Astrocyte of the cerebellum (primary cell): ENCODE measurements around the gene GTSF1L.

ENCODE experiments used
- DNase-seq: peaks from one replicate; pipeline ENCODE4 v3.0.0-alpha.2; 2011; ENCODE audit warnings: low read depth
- H3K4me3 ChIP-seq: 2 replicates; pipeline ENCODE4 v1.5.1; 2011; ENCODE audit warnings: mild to moderate bottlenecking, low read depth, low read length, moderate library complexity
- in situ Hi-C: cut with HindIII; loops from 2 replicates; pipeline ENCODE4 v1.10.0; 2017; ENCODE audit warnings: low sequenced_read_pairs
- TF ChIP-seq, protein P1 (sequence below): IDR thresholded peaks from 2 replicates; pipeline ENCODE4 v1.5.1; 2012; ENCODE audit warnings: low read length, low read depth, moderate library complexity, mild to moderate bottlenecking; ENCODE audit errors: missing control alignments

Gene GTSF1L

DNA sequence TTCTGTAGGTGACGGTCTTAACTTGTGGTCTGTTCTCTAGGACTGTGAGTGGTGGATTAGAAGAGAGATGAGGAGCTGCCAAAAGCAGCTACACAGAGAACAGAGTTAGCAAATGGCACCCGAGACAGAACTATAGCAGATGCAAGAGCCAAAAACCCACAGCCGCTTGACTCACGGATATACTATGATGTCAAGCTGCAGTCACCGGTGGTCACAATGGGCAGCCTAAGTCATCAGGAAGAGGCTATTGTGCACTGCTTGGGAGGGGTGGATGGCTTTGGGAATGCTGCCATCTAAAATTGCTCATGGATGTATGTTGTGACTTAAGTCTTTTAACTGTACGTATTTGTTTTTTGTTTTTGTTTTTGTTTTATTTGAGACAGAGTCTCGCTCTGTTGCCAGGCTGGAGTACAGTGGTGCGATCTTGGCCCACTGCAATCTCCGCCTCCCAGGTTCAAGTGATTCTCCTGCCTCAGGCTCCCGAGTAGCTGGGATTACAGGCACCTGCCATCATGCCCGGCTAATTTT is at the start of gene GTSF1L:
TSS of gene GTSF1L (minus strand) at position 192 of the 528 bp plus-strand sequence. CDS start 308 bp downstream, outside the sequence.
- TF ChIP-seq, protein P1, sequence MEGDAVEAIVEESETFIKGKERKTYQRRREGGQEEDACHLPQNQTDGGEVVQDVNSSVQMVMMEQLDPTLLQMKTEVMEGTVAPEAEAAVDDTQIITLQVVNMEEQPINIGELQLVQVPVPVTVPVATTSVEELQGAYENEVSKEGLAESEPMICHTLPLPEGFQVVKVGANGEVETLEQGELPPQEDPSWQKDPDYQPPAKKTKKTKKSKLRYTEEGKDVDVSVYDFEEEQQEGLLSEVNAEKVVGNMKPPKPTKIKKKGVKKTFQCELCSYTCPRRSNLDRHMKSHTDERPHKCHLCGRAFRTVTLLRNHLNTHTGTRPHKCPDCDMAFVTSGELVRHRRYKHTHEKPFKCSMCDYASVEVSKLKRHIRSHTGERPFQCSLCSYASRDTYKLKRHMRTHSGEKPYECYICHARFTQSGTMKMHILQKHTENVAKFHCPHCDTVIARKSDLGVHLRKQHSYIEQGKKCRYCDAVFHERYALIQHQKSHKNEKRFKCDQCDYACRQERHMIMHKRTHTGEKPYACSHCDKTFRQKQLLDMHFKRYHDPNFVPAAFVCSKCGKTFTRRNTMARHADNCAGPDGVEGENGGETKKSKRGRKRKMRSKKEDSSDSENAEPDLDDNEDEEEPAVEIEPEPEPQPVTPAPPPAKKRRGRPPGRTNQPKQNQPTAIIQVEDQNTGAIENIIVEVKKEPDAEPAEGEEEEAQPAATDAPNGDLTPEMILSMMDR, result no peak
- peak; percentile 46 for DNase-seq
- in situ Hi-C loops, result no loop called here
- H3K4me3 ChIP-seq, result no peak within 1 kb of the TSS

DNA sequence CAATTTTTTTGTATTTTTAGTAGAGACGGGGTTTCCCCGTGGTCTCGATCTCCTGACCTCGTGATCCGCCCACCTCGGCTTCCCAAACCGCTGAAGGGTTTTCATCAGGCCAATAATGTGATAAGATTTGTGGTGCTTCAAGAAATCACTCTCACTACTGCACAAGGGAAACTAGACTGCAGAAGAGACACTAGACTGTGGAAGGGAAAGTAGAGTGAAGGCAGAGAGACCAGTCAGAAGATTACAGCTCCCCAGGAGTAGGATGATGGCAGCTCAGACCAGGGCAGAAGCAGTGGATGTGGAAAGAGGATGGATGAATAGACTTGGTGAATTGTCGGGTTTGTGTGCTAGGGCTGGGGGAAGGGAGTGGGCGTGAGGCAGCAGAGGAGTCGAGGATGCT is 48.0 kb upstream of the GTSF1L start:
- H3K4me3 ChIP-seq, result no peak overlapping the region
- no peak for DNase-seq
- in situ Hi-C loops, result loop anchor here (25.0 kb wide), 1 partner anchor 313 kb away; no protein-coding TSS in a partner anchor
- TF ChIP-seq, protein P1, result no peak

DNA sequence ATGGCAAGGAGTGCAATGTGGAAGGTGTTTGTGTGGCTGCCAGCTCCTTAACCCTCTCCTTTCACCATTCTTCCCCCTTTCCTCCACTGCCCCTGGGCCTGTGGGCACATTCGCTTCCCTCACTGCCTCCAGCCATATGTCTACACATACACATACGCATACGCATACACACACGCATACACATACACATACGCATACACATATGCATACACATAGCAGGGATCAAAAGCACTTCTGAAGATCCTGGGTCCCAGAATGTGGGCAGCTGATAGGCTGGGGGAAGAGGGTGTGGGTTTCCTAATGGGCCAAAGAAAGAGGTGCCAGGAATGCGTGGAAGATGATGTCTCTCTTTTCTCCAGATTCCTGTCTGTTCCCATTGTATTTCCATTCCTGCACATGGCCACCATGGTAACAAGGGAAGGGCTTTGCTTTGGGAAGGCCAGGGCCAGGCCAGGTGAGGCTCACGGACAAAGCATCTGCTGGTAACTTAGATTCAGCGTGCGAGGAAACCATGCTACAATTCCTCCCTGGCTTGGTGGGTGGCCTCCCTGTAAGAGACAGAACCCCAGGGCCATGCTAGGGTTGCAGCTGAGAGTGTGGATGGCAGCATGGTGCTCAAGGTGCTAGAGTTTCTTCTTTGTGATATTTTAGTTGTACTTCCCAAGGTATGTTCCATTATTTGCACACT is 44.8 kb upstream of the GTSF1L start:
- H3K4me3 ChIP-seq, result no peak overlapping the region
- TF ChIP-seq, protein P1, result no peak
- no peak for DNase-seq
- in situ Hi-C loops, result loop anchor here (25.0 kb wide), 1 partner anchor 316 kb away; no protein-coding TSS in a partner anchor

DNA sequence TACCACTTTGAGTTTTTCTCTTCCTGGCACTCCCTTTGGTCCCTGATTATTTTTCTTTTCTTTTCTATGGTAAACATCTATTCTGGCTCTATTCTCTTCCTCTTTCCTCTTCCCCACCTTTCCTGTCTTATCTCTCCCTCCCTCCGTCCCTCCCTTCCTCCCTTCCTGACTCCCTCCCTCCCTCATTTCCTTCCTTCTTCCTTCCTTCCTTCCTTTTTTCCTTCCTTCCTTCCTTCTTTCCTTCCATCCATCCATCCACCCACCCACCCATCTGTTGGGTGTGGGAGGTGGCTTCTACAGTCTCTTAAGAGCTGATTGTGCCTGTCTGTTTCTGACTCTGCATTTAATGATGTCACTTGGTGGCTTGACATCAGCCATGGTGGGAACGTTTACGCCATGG is 43.5 kb upstream of the GTSF1L start:
- in situ Hi-C loops, result loop anchor here (25.0 kb wide), 1 partner anchor 317 kb away; no protein-coding TSS in a partner anchor
- TF ChIP-seq, protein P1, result no peak
- DNase-seq, result no peak
- no peak overlapping the region for H3K4me3 ChIP-seq

GRCh38 chr20:43767686-43768474 is 41.1 kb upstream of the GTSF1L start:
- in situ Hi-C loops, result loop anchor here (5.0 to 25.0 kb wide), 2 partner anchors 44 to 319 kb away; no protein-coding TSS in a partner anchor
- DNase-seq, result no peak
- TF ChIP-seq, protein P1, result no peak
- H3K4me3 ChIP-seq, result no peak overlapping the region

- TF ChIP-seq, protein P1, result no peak
Observed at GRCh38 chr20:43766917-43767316, 40.1 kb upstream of the GTSF1L start.

More at GRCh38 chr20:43766917-43767316, 40.1 kb upstream of the GTSF1L start:
- DNase-seq, result no peak
- in situ Hi-C loops, result loop anchor here (5.0 to 25.0 kb wide), 2 partner anchors 45 to 320 kb away; no protein-coding TSS in a partner anchor
- H3K4me3 ChIP-seq, result no peak overlapping the region
